SH-SY5Y (cell line): ENCODE measurements around the gene ACOXL.

Experiments used
- GATA2 ChIP-seq: IDR thresholded peaks from 2 replicates; pipeline ENCODE4 v1.6.1; 2011; ENCODE audit warnings: mild to moderate bottlenecking, low read depth, low read length
- GATA3 ChIP-seq: IDR thresholded peaks from 2 replicates; pipeline ENCODE4 v1.6.1; 2011; ENCODE audit warnings: low read depth, mild to moderate bottlenecking, low read length, moderate library complexity

DNA sequence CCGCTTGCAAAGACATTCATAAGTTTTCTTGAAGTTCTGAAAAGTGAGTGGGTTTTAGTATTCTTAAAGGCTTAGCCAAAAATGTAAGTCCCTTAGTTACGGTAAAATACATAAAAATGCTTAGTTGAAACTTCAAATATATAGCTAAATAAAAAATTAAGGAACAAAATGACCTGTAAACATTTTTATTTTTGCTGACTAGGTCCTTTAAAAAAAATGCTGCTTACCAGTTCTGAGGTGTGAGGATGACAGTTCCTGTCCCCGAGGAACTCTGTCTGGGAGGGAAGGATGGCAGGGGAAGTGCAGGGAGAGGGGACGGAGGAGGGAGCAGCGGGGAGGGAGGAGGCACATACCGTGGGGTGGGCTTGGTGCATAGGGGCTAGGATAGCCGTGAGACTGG lies 285.5 kb downstream of the ACOXL start:
- TF ChIP-seq GATA3 (no peak), GATA2 (no peak)
